Caco-2 (cell line): ENCODE data around the gene PRLR. TPM values are rescaled to one million over a fixed set of nuclear protein-coding genes. Genes with fewer than 3 reads are reported as not detected.

ENCODE experiments used
- BruUV-seq: library from RNA; stranded (reverse); fragments of 400-500 nt; replicated peaks from 2 replicates; lab custom pipeline; 2021; lab: Mats Ljungman, UMichigan
- CTCF ChIA-PET: fragments of 300-600 bp; sonication (Branson Sonifier 250); formaldehyde crosslinking; loops from one replicate; lab custom pipeline; 2022; ENCODE audit warnings: antibody characterized with exemption; lab: Charles Lee
- POLR2A ChIA-PET: fragments of 300-600 bp; sonication (Branson Sonifier 250); formaldehyde crosslinking; loops from one replicate; lab custom pipeline; 2022; ENCODE audit warnings: antibody characterized with exemption; lab: Charles Lee
- DNase-seq, 2 experiments: peaks; one replicate each; pipeline versions ENCODE4 v3.0.0 to v3.0.0-alpha.2; 2020 to 2022
- H3K27me3 ChIP-seq: replicated peaks from 2 replicates; pipeline ENCODE4 v1.6.0; 2011; ENCODE audit warnings: low read length; ENCODE audit not compliant: control insufficient read depth, insufficient read depth
- H3K36me3 ChIP-seq: 2 replicates; pipeline ENCODE4 v1.5.1; 2011; ENCODE audit warnings: low read length; ENCODE audit not compliant: control insufficient read depth, insufficient read depth
- H3K4me1 ChIP-seq: fragments of 250-450 bp; sonication (Bioruptor Pico); 2 replicates; pipeline ENCODE4 v1.5.1; 2020; ENCODE audit warnings: mild to moderate bottlenecking
- H3K4me3 ChIP-seq: 2 replicates; pipeline ENCODE4 v1.5.1; 2011; ENCODE audit warnings: low read depth, mild to moderate bottlenecking, control low read depth, low read length
- H3K9me3 ChIP-seq: fragments of 250-450 bp; sonication (Bioruptor Pico); 2 replicates; pipeline ENCODE4 v1.5.1; 2020; ENCODE audit warnings: mild to moderate bottlenecking, moderate library complexity
- H3K27ac Mint-ChIP-seq: one replicate; pipeline ENCODE4 v1.8.0; 2022; ENCODE audit warnings: mixed read lengths; ENCODE audit not compliant: unreplicated experiment
- H3K27me3 Mint-ChIP-seq: one replicate; pipeline ENCODE4 v1.8.0; 2022; ENCODE audit warnings: mixed read lengths; ENCODE audit not compliant: insufficient read depth, unreplicated experiment
- H3K36me3 Mint-ChIP-seq: one replicate; pipeline ENCODE4 v1.8.0; 2022; ENCODE audit warnings: mild to moderate bottlenecking, mixed read lengths; ENCODE audit not compliant: insufficient read depth, unreplicated experiment
- H3K4me1 Mint-ChIP-seq: one replicate; pipeline ENCODE4 v1.8.0; 2022; ENCODE audit warnings: low read depth, mixed read lengths; ENCODE audit not compliant: unreplicated experiment
- H3K4me3 Mint-ChIP-seq: one replicate; pipeline ENCODE4 v1.8.0; 2022; ENCODE audit warnings: mild to moderate bottlenecking, moderate library complexity, mixed read lengths; ENCODE audit not compliant: unreplicated experiment
- H3K9me3 Mint-ChIP-seq: one replicate; pipeline ENCODE4 v1.8.0; 2022; ENCODE audit warnings: mixed read lengths; ENCODE audit not compliant: unreplicated experiment
- CTCF ChIP-seq, 2 experiments: fragments of 200-600 bp in 1 of 2; IDR thresholded peaks; 1 replicate in 1 of 2; 2 replicates in 1 of 2; pipeline versions ENCODE4 v1.5.1 to v1.8.0; 2011 to 2022; ENCODE audit warnings: antibody characterized with exemption in 1 of 2, control low read depth in 1 of 2, inconsistent platforms in 1 of 2, low read depth in 1 of 2, low read length in 1 of 2, mild to moderate bottlenecking in 1 of 2, moderate library complexity in 1 of 2; ENCODE audit not compliant: insufficient read depth in 1 of 2, severe bottlenecking in 1 of 2, unreplicated experiment in 1 of 2
- intact Hi-C: fragments of 100-400 bp; cut with micrococcal nuclease; formaldehyde crosslinking; loops from one replicate; pipeline ENCODE4 v1.10.0; 2022; ENCODE audit not compliant: unreplicated experiment
- total RNA-seq: library from RNA; stranded (reverse); gene quantifications from 2 replicates; pipeline ENCODE4 v1.2.3, GENCODE V29; 2022

PRLR gene
- total RNA-seq, 1 experiment from 2014 or later = 2.3 TPM

DNA sequence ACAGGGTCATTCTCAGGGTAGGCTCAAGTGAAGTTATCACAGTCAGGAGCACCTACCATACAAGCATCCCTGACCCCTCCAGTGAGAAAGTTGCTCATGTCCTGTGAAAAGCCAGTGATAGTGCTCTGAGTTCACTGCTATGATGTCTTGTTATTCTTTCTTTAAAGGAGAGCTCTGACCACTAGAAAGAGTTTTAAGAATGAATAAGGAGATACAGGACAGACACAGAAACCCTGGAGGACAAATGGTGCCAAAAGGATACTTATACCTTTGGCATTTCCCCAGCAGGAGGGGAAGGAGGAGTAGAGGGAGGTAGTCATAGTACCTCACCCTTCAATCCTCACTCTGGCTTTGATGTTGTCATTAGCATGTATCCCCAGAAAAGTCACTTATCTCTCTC, 98.6 kb downstream of the PRLR start:
- intact Hi-C loops = no loop called here
- BruUV-seq = no TSS peak

DNA sequence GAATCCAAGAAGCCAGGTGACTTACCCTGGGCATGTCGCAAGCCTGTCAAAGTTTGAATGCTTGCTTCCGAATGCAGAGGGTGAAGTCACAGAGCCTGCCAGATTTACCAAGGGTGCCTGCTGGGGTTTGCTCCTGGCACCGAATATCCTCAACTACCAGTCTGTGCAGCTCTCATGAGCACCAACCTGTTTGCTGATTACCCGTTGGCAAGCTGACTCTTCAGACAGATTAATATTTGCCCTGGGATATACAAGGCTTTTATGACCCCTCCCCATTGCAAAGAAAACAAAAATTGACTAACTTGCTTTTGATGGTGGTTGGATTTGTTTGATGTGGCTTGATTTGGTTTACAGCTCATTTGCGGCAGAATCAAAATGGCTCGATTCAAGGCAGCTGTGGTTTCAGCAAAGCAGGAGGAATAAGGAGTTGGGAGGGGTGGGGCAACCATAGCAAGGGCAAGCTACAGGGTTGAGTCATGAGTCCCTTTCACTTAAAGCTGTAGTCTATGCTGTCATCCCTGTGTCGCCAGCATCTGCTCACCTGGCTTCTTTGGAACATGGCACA, 100.3 kb downstream of the PRLR start:
- no peak for TF ChIP-seq CTCF (IDR thresholded peaks at IDR 0.05; ENCODE audit: insufficient read depth in 1 of 2, low read depth in 1 of 2, low read length in 1 of 2, severe bottlenecking in 1 of 2, unreplicated experiment in 1 of 2)
- Mint-ChIP-seq H3K27ac (no peak overlapping the region), H3K4me1 (peaks cover 6% of the 10 kb centered on the region), H3K4me3 (no peak overlapping the region), H3K27me3 (no peaks in the 10 kb centered on the region), H3K36me3 (no peaks in the 10 kb centered on the region), H3K9me3 (peaks cover 9% of the 10 kb centered on the region)
- ChIA-PET POLR2A (no interaction called here), CTCF (interaction anchor here (1.0 kb wide), 1 partner anchor 11 kb away, joined by 3 read pairs; no protein-coding TSS in a partner anchor)
- no peak for DNase-seq
- peaks cover 6% of the 10 kb centered on the region; the same call in 1 of the 2 replicates for H3K4me1 ChIP-seq
- intact Hi-C loops = no loop called here
- BruUV-seq = no TSS peak
- no peaks in the 10 kb centered on the region for H3K9me3 ChIP-seq
- no peaks in the 10 kb centered on the region for H3K27me3 ChIP-seq
- no peak overlapping the region for H3K4me3 ChIP-seq
- H3K36me3 ChIP-seq = no peaks in the 10 kb centered on the region

More for the DNA sequence above, 98.6 kb downstream of the PRLR start:
- no peaks in the 10 kb centered on the region for H3K27me3 ChIP-seq
- Mint-ChIP-seq H3K4me3 (no peak overlapping the region), H3K27ac (no peak overlapping the region), H3K4me1 (peaks cover 6% of the 10 kb centered on the region), H3K9me3 (peaks cover 9% of the 10 kb centered on the region), H3K36me3 (no peaks in the 10 kb centered on the region), H3K27me3 (no peaks in the 10 kb centered on the region)
- H3K36me3 ChIP-seq = no peaks in the 10 kb centered on the region
- ChIA-PET CTCF (no interaction called here), POLR2A (no interaction called here)
- DNase-seq = no peak
- H3K4me3 ChIP-seq = no peak overlapping the region
- H3K4me1 ChIP-seq = peaks cover 7% of the 10 kb centered on the region; the same call in 1 of the 2 replicates
- no peaks in the 10 kb centered on the region for H3K9me3 ChIP-seq
- TF ChIP-seq CTCF (IDR thresholded peaks at IDR 0.05; ENCODE audit: insufficient read depth in 1 of 2, low read depth in 1 of 2, low read length in 1 of 2, severe bottlenecking in 1 of 2, unreplicated experiment in 1 of 2) = no peak

DNA sequence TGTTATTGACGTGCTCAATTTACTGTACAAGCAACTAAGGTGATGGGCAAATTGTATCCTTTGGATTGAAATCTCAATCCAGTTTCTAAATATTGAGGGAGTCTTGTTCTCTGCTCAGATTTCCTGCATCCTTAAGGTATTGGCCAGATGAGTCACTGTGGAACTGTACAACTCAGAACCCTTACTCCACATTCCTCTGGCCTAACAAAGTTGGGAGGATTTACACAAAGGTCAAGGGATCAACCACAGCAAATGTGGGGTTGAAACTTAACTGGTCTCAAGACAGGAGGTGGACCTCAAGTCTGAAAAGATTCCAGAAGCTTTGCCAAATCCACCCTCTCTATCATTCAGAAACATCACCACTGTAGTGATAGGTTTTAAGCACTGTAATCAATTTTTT, 101.0 kb downstream of the PRLR start:
- Histone ChIP-seq H3K27me3 (no peaks in the 10 kb centered on the region), H3K9me3 (no peaks in the 10 kb centered on the region), H3K4me3 (no peak overlapping the region), H3K4me1 (peaks cover 6% of the 10 kb centered on the region; the same call in 1 of the 2 replicates), H3K36me3 (no peaks in the 10 kb centered on the region)
- DNase-seq = no peak
- Mint-ChIP-seq H3K36me3 (no peaks in the 10 kb centered on the region), H3K27me3 (no peaks in the 10 kb centered on the region), H3K27ac (no peak overlapping the region), H3K9me3 (peaks cover 9% of the 10 kb centered on the region), H3K4me1 (peaks cover 6% of the 10 kb centered on the region), H3K4me3 (no peak overlapping the region)
- intact Hi-C loops = no loop called here
- no peak for TF ChIP-seq CTCF (IDR thresholded peaks at IDR 0.05; ENCODE audit: insufficient read depth in 1 of 2, low read depth in 1 of 2, low read length in 1 of 2, severe bottlenecking in 1 of 2, unreplicated experiment in 1 of 2)
- ChIA-PET POLR2A (no interaction called here), CTCF (no interaction called here)
- no TSS peak for BruUV-seq
